ENCODE measurements around the gene C15orf39.
A peak's percentile ranks its signal among the peaks of the same experiment; 100 is the strongest.

C15orf39 gene

DNA sequence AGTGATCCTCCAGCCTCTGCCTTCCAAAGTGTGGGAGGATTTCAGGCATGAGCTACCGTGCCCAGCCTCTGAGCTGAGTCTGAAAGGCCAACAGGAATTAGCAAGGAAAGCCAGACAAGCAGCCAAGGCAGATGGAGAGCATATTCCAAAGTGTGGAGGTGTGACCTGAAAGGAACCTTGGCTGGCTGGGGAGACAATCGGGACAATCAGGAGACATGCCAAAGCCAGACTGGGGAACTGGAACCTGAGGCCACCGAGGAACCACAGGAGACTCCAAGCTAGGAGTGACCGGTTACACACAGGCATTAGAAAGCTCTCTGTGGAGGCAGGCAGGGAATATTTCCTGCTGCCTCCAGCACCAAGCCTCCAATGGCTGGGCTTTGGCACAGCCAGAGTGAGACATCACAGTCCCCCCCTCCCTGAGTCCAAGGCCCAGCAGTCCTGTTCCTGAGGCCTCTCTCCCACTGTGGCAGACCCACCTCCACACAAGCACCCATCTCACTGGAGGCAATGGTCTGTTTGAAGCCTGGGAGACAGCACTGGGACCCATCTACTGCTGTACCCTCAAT, 4.5 kb upstream of the C15orf39 start:
- no peak for DNase-seq (ENCODE audit: low read depth in 2 of 2)

GRCh38 chr15:75198560-75199356, 2.9 kb upstream of the C15orf39 start:
- DNase-seq (ENCODE audit: low read depth in 2 of 2), result no peak

GRCh38 chr15:75199357-75199940, 2.2 kb upstream of the C15orf39 start:
- DNase-seq (ENCODE audit: low read depth in 2 of 2), result no peak

- DNase-seq (ENCODE audit: low read depth in 2 of 2), result no peak
Observed at GRCh38 chr15:75200391-75200764, 1.3 kb upstream of the C15orf39 start.

DNA sequence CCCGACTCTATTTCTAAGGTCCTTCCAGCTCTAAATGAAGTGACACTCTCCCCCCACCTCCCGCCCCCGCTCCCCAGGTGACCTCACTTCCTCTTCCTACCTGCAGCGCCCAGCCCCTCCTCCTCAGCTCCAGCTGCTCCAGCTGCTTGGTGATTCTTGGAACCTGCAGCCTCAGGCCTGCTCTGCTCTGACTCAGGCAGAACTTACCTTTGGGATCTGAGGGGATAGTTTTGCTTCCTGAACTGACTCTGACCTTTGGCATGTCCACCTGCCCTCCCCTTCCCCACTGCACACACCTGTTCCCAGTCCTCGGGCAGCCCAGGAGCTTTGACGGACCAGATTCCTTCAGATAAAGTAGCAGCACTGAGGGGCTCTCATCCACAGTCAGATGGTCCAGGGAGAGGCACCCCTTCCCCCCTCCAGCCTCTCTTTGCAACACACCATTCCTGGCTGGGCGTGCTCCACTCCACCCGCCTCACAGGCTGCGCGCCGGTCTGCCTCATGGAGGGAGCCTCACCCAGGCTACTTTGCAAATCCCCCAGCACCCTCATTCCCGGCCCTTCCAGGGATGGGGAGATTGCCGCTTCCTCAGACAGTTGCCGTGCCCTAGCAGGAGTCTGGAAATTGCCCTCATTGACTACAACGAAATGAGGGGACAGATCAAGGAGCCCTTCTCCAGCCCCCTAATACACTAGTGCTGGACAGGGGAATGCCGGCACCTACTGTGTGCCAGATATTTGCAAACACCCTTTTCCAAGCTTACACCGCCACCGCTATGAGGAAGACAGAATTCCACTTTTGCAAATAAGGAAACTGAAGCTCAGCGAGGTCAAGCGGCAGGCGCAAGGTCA, 692 bp upstream of the C15orf39 start:
- peak in 1 of 2 donors; percentile 41 for DNase-seq (ENCODE audit: low read depth in 2 of 2)

- DNase-seq (ENCODE audit: low read depth in 2 of 2), result peak; percentile 74 to 78
Observed at GRCh38 chr15:75202251-75203016, 752 bp downstream of the C15orf39 start.

- DNase-seq (ENCODE audit: low read depth in 2 of 2), result no peak
Observed at GRCh38 chr15:75203017-75203907, 1.6 kb downstream of the C15orf39 start.

DNA sequence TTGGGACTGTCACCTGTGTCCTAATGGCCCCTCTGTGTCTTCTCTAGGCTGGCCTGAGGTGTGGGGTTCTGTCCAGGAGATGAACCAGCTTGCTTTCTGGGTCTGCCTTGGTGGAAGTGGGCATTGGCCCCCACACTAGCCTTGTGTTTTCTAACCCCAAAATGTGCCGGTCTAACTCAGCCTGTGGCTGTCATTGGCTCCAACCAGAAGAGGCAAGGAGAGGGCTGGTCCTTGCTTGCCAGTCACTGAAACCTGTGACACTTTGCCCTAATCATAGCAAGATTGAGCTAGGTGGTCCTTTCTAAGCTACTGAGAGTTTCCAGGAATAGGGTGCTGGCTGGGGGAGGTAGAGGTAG, 2.2 kb downstream of the C15orf39 start:
- no peak for DNase-seq (ENCODE audit: low read depth in 2 of 2)

GRCh38 chr15:75204340-75205063, 2.8 kb downstream of the C15orf39 start:
- DNase-seq (ENCODE audit: low read depth in 2 of 2), result peak; percentile 81 to 84

DNA sequence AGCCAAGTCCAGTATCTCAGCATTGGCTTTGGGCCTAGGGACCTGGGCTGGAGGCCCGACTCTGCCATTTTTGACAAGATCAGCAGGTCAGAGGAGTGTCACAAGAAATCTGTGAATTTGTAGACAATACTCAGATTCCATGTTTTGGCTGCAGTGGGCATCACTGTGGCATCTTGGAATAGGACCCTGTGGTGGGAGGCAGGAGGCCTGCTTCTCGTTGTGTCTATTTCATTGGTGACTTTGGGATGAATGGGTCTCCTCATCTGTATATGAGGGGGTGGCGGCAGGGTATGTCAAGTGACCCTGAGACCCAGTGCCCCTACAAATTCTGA, 3.3 kb downstream of the C15orf39 start:
- no peak for DNase-seq (ENCODE audit: low read depth in 2 of 2)

DNA sequence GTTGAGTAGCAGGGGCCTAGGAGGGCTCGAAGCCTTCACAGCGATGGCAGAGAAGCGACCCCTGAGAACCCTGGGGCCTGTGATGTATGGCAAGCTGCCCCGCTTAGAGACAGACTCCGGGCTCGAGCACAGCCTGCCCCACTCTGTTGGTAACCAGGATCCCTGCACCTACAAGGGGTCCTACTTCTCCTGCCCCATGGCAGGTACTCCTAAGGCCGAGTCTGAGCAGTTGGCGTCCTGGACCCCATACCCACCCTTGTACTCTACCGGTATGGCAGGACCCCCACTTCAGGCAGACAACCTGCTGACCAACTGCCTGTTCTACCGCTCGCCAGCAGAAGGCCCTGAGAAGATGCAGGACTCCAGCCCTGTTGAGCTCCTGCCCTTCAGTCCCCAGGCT, 4.3 kb downstream of the C15orf39 start:
- DNase-seq (ENCODE audit: low read depth in 2 of 2), result no peak

GRCh38 chr15:75206803-75207617, 5.3 kb downstream of the C15orf39 start:
- no peak for DNase-seq (ENCODE audit: low read depth in 2 of 2)

- no peak for DNase-seq (ENCODE audit: low read depth in 2 of 2)
Observed at GRCh38 chr15:75207618-75208500, 6.2 kb downstream of the C15orf39 start.

GRCh38 chr15:75208501-75209288, 7.0 kb downstream of the C15orf39 start:
- no peak for DNase-seq (ENCODE audit: low read depth in 2 of 2)

DNA sequence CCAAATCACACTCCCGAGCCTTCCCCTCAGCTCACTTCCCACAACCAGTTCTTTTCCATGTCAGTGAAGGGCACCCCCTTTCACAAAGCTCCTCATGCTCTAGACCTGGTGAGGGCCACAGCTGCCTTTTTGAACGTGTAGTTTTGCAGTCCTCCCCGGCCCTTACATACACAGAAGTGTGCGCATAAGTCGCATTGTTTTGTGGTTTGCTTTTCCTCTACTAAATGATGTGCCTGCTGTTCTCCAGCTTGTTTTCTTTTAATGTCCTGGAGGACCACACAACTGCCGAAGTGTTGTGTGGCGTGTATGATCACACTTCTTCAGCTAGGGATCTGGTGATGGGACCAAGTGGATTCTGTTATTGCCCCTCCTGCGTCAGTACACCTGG, 7.6 kb downstream of the C15orf39 start:
- no peak for DNase-seq (ENCODE audit: low read depth in 2 of 2)

DNA sequence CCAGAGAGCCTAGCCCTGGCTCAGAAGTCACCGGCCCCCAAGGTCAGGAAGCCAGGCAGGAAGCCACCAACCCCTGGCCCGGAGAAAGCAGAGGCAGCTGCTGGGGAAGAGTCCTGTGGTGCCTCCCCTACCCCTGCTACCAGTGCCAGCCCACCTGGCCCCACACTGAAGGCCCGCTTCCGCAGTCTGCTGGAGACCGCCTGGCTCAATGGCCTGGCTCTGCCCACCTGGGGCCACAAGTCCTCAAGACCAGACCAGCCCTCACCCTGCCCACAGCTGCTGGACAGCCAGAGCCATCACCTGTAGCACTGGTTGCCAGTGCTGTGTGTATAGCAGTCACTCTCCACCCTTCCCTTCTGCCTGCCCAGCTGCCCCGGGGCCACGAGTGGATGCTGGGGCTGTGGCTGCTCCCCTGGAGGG, 9.1 kb downstream of the C15orf39 start:
- no peak for DNase-seq (ENCODE audit: low read depth in 2 of 2)

DNA sequence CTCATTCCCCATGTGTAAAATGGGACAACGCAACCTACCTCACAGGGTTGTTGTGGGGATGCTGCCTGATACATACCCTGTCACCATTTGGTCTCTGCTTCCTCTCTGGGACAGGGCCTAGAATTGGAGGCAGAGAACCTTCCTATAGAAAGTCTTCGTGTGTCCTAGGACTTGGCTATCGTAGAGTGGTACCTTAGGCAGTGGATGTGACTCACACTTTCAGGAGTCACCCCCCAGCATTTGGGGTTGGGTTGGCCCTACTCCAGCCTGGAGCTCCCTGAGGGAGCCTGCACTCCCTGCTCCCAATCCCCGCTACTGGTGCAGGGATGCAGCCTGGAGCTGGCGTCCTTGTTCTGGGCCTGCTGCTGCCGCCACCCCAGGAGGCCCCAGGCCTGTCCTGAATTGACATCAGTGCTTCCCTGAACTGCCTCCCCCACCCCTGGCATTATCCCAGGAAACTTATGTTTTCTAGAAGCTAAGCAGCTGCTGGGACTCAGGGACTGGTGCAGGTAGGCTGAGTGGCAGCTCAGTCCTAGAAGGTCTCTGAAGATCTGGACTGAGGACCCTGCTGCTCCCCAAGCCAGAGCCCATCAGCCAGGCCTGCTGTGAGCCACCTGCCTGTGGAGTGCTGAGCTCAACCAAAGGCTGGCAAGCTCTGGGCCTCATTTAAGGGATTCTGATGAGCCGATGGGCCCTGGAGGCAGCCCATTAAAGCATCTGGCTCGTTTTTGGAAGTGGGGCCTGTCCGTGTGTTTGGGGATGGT, 9.9 kb downstream of the C15orf39 start:
- no peak for DNase-seq (ENCODE audit: low read depth in 2 of 2)

Data from stimulated activated CD8-positive, alpha-beta memory T cell treated with anti-CD3 and anti-CD28 coated beads, Interleukin-2, amount 100 ng/mL, for 48 hours (primary cell).